ENCODE results near the gene ESRRB.

The ESRRB gene

DNA sequence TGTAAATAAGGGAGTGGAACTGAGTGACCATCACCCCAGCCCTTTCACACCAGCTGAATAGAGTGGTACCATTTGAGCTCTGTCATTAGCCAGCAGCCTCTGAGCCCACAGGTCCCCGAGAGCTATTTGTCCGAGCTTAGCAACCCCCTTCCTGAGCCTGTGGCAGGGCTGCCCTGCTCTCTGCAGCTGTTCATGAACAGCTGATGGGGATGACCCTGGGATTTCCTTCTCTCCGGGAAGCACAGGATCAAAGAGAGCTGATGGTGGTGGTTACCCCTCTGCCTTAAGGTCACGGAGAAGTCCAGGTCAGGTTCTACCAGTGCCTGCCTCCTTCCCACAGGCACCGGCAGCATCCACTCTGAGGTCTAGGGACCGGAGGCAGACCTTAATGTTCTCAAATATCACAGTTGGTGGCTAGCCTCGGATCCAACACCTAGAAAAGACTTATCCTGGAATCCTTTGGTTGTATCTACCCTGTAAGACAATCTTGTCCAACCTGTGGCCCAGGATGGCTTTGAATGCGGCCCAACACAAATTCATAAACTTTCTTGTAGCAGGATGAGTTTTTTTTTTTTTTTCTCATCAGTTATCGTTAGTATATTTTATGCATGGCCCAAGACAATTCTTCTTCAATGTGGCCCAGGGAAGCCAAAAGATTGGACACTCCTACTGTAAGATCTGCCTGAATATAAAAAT lies 81.1 kb downstream of the ESRRB start:
- no peak for DNase-seq

DNA sequence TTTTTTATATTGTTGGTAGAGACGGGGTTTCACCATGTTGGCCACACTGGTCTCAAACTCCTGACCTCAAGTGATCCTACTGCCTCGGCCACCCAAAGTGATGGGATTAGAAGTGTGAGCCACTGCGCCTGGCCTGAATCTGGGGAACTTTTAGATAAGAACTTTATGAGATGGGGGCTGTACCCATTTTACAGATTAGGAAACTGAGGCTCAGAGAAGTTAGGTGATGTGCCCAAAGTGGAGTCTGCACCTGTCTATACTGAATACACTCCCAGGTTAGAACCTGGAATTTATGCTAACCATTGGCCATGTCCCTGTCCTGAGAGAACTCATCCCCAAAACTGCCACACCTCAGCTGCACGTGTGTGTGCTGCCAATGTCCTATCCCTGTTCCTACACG lies 81.9 kb downstream of the ESRRB start:
- DNase-seq = no peak

DNA sequence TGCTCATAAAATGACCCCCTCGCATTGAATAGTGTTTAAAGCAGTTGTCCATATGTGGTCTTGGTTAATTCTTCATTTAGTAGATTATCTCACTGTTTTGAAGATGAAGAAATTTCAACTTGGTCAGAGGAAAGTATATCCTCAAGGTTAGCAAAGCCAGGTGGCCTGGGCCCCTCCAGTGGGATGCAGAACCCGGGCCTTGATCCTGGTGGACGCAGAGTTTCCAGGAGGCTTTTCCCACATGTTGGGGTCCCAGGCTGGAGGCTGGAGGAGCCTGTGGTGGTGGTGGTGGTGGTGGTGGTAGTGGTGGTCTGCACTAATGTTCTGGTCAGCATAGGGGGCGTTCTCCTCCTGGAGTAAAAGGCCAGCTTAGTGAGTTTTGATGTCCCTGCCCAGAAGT lies 85.9 kb downstream of the ESRRB start:
- no peak for DNase-seq

DNA sequence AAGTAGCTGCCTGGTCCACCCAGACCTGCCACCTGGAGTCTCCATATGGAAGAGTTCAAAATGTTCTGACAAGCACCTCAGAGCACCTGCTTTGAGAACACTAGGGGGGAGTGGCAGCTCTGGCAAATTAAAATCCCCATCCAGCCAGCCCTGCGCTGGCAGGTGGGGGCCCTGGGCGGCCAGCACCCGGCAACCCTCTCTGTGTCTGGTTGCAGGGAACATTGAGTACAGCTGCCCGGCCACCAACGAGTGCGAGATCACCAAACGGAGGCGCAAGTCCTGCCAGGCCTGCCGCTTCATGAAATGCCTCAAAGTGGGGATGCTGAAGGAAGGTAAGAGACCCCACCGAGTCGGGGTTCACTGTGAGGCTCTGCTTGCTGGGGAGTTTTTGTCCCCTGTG lies 86.4 kb downstream of the ESRRB start:
- no peak for DNase-seq

DNA sequence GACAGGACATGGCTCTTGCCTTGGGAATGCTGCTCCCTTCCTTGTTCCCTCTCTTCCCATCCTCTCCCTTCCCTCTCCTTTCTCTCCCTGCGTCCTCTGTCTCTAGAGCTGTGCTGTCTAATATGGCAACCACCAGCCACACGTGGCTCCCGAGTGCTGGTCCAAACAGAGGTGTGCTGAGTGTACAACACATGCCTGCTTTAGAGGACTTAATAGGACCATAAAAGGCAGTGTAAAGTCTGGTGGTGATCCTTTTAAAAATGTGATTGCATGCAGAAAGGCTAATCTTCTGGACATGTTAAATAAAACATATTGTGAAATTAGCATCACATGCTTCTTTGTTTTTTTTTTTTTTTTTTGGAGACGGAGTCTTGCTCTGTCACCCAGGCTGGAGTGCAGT lies 87.2 kb downstream of the ESRRB start:
- DNase-seq = no peak

DNA sequence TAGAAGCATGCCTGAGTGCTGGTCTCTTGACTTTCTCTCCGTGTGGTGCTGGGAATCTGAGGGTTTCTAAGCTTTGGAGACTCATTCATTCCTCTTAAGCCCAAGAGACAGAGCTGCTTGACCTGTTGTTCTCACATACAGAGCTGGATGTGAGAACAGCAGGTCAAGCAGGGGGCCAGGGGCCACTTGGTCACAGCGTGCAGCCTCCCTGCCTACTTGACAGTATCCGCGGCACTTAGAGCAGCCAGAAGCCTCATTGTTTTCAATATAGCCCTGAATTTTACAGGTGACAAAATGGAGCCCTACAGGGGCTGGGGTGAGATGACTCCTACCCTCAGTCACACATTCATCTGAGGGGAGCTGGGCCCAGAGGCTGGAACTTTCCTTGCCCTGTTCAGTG lies 88.9 kb downstream of the ESRRB start:
- DNase-seq = no peak

DNA sequence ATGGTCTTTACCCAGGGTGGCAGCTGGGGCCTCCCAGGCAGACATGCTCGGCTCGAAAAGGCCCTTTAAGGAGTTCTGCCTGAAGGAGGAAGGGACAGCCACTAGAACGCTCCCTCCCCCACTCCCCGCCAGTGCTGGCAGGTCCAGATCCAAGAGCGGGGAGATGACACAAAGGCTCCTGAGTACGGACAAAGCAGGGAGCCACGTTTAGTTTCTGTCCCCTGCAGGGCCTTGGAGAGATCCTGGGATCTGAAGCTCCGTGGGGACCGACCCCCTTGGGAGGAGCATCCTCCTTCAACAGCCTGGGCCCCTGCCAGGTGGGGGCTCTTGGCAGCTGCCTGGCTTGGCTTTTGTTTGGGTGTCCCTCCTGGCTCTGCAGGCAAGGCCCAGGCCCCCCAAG lies 89.7 kb downstream of the ESRRB start:
- DNase-seq = no peak

DNA sequence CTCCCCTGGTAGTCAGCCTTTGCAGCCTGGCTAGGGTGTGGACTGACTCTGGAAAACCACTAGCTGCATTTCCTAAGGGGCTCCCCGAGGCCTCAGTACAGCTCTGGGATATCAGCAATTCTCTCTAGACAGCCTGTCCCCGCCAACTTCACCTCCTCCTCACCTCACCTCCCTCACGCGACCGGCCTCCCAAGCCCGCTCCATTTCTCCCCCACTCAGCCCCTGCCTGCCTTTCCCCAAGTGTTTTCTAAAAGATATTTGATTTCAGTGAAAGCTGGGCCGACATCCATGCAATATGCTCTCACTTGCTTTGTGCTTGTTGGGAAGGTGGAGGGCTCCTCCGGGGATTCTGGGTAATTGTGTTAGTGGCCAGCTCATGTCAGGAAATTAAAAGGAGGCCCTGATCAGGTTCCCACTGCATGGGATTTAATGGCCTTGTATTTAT lies 91.8 kb downstream of the ESRRB start:
- no peak for DNase-seq

DNA sequence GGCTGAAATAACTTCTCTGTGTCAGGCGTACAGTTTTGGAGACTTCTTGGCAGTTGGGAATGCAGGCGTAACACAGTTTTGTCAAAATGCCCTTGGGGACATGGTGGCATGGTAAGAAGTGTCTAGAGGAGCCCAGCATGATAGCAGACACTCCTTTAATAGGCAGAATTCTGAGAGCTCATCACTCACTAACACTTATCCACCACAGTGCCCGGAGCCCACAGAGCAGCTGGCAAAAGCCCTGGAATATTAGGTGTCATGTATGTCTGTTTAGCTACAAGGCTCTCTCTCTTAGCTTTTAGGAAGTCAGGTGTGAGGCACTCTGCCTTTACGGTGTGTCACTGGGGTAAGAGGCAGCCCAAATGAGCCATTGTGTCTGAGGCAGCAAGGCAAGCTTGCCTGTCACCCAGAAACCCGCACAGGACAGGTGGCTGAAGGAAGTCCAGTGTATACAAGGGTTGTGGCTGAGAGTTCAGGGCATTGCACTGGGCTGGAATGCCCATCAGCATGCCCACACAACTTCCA lies 96.3 kb downstream of the ESRRB start:
- no peak for DNase-seq

DNA sequence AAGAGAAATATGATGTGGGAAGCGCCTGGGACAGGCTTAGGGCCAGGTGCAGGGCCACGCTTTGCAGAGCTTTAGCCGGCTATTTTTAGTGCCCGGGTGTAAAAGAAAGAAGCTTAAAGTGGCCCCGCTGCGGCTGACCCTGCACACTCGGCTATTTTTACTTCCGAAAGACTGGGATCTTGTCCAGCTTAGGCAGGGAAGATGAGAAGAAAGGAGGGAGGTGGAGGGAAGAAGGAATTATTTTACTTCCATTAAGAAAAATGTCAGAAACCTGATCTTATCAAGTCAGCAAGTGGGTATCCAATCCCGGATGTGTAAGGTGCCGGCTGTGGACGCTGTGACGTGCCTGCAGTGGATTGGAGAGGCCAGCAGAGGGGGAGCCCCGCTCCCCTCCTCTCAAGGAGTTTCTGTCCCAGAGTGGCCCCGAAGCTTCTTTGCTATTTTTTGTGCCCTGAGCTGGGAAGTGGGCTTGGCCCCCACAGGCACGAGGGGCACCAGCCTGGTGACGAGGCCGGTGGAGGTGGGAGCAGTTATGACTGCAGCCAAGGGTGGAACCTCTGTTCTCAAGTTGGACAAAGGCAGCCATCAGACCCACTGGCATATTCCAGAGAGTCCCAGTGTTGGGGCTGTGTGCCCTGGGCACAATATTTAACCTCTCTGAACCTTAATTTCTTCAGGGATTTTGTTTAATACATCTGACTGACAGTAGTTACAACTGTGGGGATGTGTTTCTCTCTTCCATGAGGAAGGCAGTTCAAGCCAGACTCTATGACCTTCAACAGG lies 97.7 kb downstream of the ESRRB start:
- DNase-seq = peak; percentile 26

DNA sequence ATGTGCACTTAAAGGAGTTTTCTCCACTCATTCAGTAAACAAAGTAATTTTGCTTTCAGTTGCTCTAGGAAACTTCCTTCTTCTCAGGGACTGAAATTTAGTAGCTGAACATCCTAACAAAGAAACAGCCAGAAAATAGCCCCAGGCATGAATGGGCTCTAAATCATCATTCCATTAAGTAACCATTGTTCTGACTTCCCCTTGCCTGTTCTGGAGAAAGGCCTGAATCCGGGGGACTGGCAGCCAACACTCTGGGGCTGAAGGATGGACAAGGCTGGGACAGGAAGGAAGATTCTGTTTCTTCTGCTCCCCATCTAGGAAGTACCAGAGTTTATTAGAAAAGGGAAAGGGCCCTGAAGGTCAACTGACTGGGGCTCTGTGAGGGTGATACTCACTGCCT lies 104.5 kb downstream of the ESRRB start:
- no peak for DNase-seq

DNA sequence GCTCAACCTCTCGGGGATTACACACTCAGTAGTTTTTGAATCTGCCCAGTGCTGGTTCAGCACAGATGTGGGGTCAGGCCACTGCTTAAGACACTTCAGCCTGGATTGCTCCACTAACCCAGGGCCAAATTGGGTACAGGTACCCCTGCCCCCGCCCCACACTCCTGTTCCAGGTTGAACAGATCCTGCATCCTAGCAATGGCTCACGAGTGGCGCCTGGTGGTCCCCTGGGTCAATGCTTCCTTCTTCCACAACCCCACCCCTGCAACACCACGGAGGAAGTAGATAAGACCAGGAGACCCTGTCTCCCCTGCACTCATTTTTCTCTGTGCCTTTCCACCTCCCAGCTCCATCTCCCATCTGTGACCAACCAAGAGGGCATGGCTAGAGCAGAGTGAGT lies 108.4 kb downstream of the ESRRB start:
- no peak for DNase-seq

DNA sequence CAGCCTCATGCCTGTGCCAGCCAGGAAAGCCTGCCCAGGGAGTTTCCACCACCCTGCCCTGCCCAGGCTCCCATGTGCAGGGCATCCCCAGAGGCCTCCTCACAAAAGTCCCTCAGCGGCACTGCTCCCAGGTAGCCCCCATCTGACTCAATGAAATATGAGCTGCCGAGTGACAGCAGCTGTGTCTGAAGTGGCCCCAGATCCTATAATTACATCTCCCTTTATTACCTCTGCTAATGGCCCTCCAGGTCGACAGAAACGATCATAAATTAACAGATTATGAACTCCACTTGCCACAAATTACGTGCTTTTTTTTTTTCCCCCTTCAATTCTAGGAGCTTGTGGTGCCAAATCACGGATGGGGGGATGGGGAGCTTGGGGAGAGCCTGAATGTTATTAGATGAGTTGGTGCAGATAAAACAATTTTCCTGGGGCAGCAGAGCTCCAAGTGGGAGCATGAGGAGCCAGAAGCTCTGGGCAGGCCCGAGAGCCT lies 110.4 kb downstream of the ESRRB start:
- peak; percentile 86 for DNase-seq

DNA sequence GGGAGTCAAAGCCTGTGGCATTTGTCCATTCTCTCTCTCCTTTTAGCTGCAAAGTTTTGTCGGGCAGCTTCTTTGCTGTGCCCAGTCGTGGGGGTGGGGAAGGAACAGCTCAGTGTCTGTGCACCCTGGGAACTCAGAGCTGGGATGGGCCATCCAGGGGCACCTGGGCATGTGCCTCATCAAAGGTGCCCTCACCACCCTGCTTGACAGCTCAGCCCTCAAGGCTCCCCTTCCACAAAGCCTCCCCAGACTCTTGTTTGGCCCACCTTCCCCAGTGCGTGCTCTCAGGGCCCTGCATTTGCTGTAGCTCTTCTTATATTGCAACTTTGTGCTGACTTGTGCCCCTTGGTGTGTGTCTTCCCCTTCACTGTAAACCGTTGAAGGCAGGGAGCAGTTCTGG lies 112.6 kb downstream of the ESRRB start:
- no peak for DNase-seq

DNA sequence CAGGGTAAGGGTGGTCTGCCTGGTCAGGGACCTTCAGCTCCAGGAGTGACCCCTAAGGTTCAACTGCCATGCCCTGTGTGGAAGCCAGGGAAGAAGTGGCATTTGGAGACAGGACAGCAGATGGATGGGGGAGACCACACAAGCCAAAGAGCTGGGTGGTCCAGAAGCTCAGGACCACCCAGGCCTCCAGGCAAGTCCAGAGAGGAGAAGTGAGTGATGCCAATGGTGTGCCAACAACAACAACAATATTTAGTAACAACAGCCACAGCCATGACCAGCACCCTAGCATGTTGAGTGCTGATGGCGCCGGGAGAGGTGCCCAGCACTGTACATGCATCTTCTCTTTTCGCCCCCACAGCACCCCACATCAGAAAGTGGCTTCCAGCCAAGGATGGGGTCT lies 113.7 kb downstream of the ESRRB start:
- no peak for DNase-seq

DNA sequence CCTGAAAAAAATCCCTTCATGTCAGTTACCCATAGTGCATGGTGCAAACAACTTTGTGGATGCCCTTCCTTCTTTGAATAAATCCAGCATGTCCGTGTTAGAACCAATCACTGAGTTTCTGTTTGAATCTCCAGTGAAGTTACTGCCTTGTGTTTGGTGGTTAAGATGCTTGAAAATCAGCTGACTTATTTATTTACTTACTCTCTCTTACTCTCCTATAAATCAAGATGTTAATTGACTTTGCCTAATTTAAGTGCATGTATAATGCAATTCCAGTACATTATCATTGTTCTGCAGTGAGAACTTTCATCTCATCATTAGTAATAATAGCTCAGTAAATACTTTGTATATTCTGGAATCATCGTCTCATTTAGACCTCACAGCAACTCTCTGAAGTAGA lies 114.2 kb downstream of the ESRRB start:
- DNase-seq = no peak

DNA sequence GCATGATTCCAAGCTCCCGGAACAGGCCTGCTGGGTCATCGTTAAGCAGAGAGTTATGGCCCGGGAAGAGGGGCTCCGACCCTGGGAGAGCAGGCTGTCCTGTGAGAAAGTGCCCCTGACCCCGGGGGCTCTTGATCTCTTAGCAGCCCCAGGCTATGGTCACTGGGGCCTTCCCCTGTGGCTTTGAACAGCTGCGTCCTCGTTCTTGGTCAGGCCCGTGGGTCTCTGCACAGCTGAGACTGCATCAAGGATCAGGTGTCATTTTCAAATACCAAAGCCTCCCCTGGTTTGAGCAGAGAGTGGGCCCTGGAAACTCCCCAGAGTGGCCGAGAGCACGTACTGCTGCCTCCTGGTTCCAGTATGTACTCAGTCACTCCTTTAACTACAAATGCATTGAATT lies 114.8 kb downstream of the ESRRB start:
- DNase-seq = no peak

DNA sequence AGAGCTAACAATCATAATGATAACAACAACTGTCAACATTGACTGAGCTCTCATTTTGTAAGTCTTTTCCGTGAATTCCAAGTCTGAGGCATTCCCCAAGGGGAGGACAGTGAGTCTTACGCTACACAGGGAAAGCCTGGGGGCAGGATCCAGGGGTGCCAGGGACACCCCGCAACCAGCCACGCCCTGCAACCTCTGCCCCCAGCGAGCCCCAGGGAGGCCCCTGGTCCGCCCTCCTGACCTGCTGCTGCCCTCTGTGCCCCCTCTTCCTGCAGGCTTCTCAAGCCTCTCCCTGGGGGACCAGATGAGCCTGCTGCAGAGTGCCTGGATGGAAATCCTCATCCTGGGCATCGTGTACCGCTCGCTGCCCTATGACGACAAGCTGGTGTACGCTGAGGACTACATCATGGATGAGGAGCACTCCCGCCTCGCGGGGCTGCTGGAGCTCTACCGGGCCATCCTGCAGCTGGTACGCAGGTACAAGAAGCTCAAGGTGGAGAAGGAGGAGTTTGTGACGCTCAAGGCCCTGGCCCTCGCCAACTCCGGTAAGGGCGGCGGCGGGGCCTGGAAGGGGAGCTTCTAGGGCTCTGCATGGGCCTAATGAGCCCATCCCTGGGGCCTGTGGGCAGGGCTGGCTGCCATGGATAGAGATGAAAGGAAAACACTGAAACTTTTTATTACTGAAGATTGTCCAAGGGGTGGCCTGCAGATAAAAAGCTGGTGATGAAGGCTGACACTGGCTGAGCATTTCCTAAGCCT lies 115.4 kb downstream of the ESRRB start:
- no peak for DNase-seq

DNA sequence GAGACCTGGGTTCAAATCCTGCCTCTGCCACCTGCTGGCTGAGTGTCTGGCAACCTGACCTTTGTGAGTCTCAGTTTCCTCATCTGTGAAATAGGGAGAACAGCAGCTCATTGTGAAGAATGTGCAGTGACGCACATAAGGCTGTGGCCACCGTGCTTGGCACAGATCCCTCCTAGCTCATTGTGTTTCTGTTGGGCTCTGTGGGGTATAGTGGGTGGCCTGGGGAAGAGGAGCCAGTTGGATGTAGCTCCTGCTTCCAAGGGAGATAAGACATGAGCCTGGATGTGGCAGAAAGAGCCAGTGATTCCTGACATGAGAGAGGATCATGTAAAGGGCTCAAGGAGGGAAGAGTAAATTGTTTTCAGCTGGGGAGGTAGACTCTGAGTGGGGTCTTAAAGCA lies 120.0 kb downstream of the ESRRB start:
- no peak for DNase-seq

DNA sequence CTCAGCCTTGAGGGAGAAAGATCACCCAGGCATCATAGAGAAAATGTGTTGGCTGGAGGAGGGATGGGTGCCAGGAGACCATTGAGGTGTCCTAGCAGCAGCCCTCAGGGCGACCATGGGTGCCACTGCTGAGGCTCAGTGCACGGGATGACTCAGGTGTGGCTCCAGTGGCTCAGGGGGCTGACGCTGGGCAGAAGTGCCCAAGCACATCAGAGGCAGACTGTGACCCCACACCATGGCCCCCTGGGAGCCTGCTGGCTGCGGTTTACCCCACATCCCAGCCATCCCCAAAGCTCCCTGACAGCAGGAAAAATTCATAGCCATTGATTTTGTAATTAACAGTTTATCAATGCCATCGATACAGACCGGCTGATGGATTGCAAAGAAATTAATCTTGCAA lies 120.7 kb downstream of the ESRRB start:
- no peak for DNase-seq

DNA sequence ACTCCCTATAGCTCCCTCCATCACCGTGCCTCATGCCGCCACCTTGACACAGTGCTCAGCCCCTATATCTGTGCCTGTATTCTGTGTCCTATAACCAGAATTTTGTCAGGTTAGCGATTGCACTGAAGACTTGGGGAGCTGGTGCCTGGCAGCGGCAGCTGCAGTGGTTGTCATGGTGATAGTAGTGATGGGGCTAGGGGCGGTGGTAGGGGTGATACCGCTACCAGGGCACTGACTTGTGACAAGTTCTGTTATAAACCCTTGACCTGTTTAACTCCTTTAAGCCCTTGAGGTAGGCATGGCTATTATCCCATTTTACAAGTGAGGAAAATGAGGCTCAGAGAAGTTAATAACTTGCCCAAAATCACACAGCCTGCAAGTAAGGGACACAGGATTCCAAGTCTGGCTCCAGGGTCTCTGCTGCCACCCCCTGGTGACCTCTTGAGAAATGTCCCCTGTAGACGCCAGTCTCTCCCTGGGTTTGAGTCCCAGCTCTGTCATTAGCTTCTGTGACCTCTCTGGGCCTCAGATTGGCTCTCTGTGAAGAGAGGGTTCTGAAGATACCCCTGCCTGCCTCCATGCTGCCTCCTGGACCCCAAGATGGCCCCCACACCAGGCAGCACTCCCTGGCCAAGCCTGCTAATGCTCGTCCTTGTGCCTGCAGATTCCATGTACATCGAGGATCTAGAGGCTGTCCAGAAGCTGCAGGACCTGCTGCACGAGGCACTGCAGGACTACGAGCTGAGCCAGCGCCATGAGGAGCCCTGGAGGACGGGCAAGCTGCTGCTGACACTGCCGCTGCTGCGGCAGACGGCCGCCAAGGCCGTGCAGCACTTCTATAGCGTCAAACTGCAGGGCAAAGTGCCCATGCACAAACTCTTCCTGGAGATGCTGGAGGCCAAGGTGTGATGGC lies 121.9 kb downstream of the ESRRB start:
- DNase-seq = no peak

DNA sequence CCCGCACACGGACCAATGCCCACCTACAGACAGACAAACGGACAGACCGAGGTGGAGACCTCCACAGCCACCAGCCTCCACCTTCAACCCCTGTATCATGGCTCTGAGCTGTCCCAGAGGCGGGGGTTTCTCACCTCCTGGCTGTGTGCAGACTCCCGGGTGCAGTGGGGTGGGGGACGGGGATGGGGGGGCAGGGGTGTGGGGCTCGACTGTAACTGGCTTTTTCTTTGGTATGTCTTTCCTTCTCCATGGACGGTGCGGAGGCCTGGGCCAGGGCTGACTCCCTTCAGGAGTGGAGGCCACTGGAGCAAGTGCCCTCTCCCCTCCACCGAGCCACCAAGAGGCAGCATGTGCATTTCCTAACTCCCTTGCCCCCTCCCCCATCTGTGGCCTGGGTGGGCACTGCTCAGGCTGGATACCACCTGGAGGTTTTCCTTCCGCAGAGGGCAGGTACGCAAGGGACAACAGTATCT lies 122.6 kb downstream of the ESRRB start:
- no peak for DNase-seq
